H9 (cell line): ENCODE data around the gene MICAL2. TPM values are rescaled to one million over a fixed set of nuclear protein-coding genes. Genes with fewer than 3 reads are reported as not detected.

Source experiments
- DNase-seq: peaks from one replicate; pipeline ENCODE4 v3.0.0-alpha.2; 2017
- H2AFZ ChIP-seq: one replicate; pipeline ENCODE4 v1.6.1; 2013; ENCODE audit warnings: mild to moderate bottlenecking, low read length, control low read depth, moderate library complexity
- H2AK5ac ChIP-seq: 2 replicates; pipeline ENCODE4 v1.6.1; 2013; ENCODE audit warnings: low read length, control low read depth, mixed read lengths; ENCODE audit not compliant: insufficient read length
- H2BK120ac ChIP-seq: one replicate; pipeline ENCODE4 v1.6.1; 2013; ENCODE audit warnings: low read depth, mild to moderate bottlenecking, low read length, control low read depth, inconsistent platforms; ENCODE audit not compliant: poor library complexity, severe bottlenecking
- H2BK12ac ChIP-seq: 2 replicates; pipeline ENCODE4 v1.6.1; 2013; ENCODE audit warnings: low read length, control low read depth, mixed read lengths, low read depth; ENCODE audit not compliant: insufficient read length
- H2BK15ac ChIP-seq: 2 replicates; pipeline ENCODE4 v1.6.1; 2013; ENCODE audit warnings: low read depth, low read length, control low read depth
- H2BK20ac ChIP-seq: one replicate; pipeline ENCODE4 v1.6.1; 2013; ENCODE audit warnings: low read depth, mild to moderate bottlenecking, low read length, control low read depth, inconsistent platforms; ENCODE audit not compliant: poor library complexity, severe bottlenecking
- H2BK5ac ChIP-seq: 2 replicates; pipeline ENCODE4 v1.6.1; 2013; ENCODE audit warnings: low read length, control low read depth, mixed read lengths; ENCODE audit not compliant: insufficient read length
- H3K14ac ChIP-seq: 2 replicates; pipeline ENCODE4 v1.6.1; 2013; ENCODE audit warnings: low read length, control low read depth; ENCODE audit not compliant: insufficient read depth
- H3K18ac ChIP-seq: 2 replicates; pipeline ENCODE4 v1.6.1; 2013; ENCODE audit warnings: low read depth, mild to moderate bottlenecking, mixed read lengths, low read length, control low read depth; ENCODE audit not compliant: insufficient read length
- H3K23ac ChIP-seq: 2 replicates; pipeline ENCODE4 v1.6.1; 2013; ENCODE audit warnings: low read length, control low read depth, mixed read lengths, low read depth; ENCODE audit not compliant: insufficient read length
- H3K23me2 ChIP-seq: 2 replicates; pipeline ENCODE4 v1.6.1; 2013; ENCODE audit warnings: low read depth, mild to moderate bottlenecking, mixed read lengths, low read length, control low read depth; ENCODE audit not compliant: insufficient read length, poor library complexity, severe bottlenecking
- H3K27ac ChIP-seq: 2 replicates; pipeline ENCODE4 v1.5.1; 2013; ENCODE audit warnings: low read length, control low read depth, mixed read lengths, low read depth; ENCODE audit not compliant: insufficient read length
- H3K27me3 ChIP-seq: 2 replicates; pipeline ENCODE4 v1.6.1; 2013; ENCODE audit warnings: low read length, control low read depth, inconsistent platforms; ENCODE audit not compliant: insufficient read depth
- H3K4ac ChIP-seq: 2 replicates; pipeline ENCODE4 v1.6.1; 2013; ENCODE audit warnings: low read depth, mild to moderate bottlenecking, control low read depth, inconsistent platforms, low read length, moderate library complexity
- H3K4me1 ChIP-seq: 2 replicates; pipeline ENCODE4 v1.6.1; 2013; ENCODE audit warnings: low read length, control low read depth, inconsistent platforms; ENCODE audit not compliant: insufficient read depth
- H3K4me2 ChIP-seq: 2 replicates; pipeline ENCODE4 v1.6.1; 2013; ENCODE audit warnings: low read length, control low read depth, mixed read lengths; ENCODE audit not compliant: insufficient read length, insufficient read depth
- H3K56ac ChIP-seq: 2 replicates; pipeline ENCODE4 v1.6.1; 2013; ENCODE audit warnings: low read depth, mild to moderate bottlenecking, mixed read lengths, low read length, control low read depth; ENCODE audit not compliant: insufficient read length
- H3K79me1 ChIP-seq: 2 replicates; pipeline ENCODE4 v1.6.1; 2013; ENCODE audit warnings: low read depth, mild to moderate bottlenecking, moderate library complexity, low read length, control low read depth, inconsistent platforms; ENCODE audit not compliant: insufficient read depth, poor library complexity, severe bottlenecking
- H3K79me2 ChIP-seq: 2 replicates; pipeline ENCODE4 v1.6.1; 2013; ENCODE audit warnings: low read length, control low read depth, inconsistent platforms; ENCODE audit not compliant: insufficient read depth
- H3K9ac ChIP-seq: 2 replicates; pipeline ENCODE4 v1.6.1; 2013; ENCODE audit warnings: low read length, control low read depth, mixed read lengths; ENCODE audit not compliant: insufficient read length; ENCODE audit errors: extremely low read depth
- H3K9me3 ChIP-seq: one replicate; pipeline ENCODE4 v1.6.1; 2013; ENCODE audit warnings: low read depth, low read length, inconsistent platforms; ENCODE audit not compliant: control insufficient read depth
- H3T11ph ChIP-seq: one replicate; pipeline ENCODE4 v1.6.1; 2013; ENCODE audit warnings: mild to moderate bottlenecking, low read length, control low read depth, inconsistent platforms
- H4K20me1 ChIP-seq: one replicate; pipeline ENCODE4 v1.6.1; 2013; ENCODE audit not compliant: control insufficient read depth, insufficient read length, insufficient read depth
- H4K5ac ChIP-seq: 2 replicates; pipeline ENCODE4 v1.6.1; 2013; ENCODE audit warnings: low read depth, mild to moderate bottlenecking, mixed read lengths, low read length, control low read depth; ENCODE audit not compliant: insufficient read length
- H4K8ac ChIP-seq: replicated peaks from 2 replicates; pipeline ENCODE4 v1.6.1; 2013; ENCODE audit warnings: low read length, control low read depth, mixed read lengths, low read depth; ENCODE audit not compliant: insufficient read length
- H4K91ac ChIP-seq: 2 replicates; pipeline ENCODE4 v1.6.1; 2013; ENCODE audit warnings: low read depth, mild to moderate bottlenecking, moderate library complexity, mixed read lengths, low read length, control low read depth; ENCODE audit not compliant: insufficient read length
- H3K27ac Mint-ChIP-seq, 3 experiments: 2 replicates in 2 of 3; 3 replicates in 1 of 3; pipeline ENCODE4 v1.8.0; 2020 to 2021; ENCODE audit warnings: mixed read lengths in 3 of 3, mild to moderate bottlenecking in 1 of 3, moderate library complexity in 1 of 3
- H3K27me3 Mint-ChIP-seq: 2 replicates; pipeline ENCODE4 v1.8.0; 2021; ENCODE audit warnings: low read depth, mild to moderate bottlenecking, moderate library complexity, mixed read lengths
- H3K36me3 Mint-ChIP-seq, 3 experiments: 2 replicates in 2 of 3; 3 replicates in 1 of 3; pipeline ENCODE4 v1.8.0; 2020 to 2021; ENCODE audit warnings: low read depth in 3 of 3, mixed read lengths in 3 of 3; ENCODE audit not compliant: insufficient read depth in 1 of 3
- H3K4me1 Mint-ChIP-seq, 2 experiments: 2 replicates each; pipeline ENCODE4 v1.8.0; 2020; ENCODE audit warnings: mixed read lengths in 2 of 2
- H3K4me3 Mint-ChIP-seq, 2 experiments: 2 replicates in 1 of 2; 3 replicates in 1 of 2; pipeline ENCODE4 v1.8.0; 2020 to 2021; ENCODE audit warnings: mild to moderate bottlenecking in 2 of 2, mixed read lengths in 2 of 2, moderate library complexity in 1 of 2
- H3K9me3 Mint-ChIP-seq, 2 experiments: 2 replicates in 1 of 2; 3 replicates in 1 of 2; pipeline ENCODE4 v1.8.0; 2020; ENCODE audit warnings: mild to moderate bottlenecking in 2 of 2, mixed read lengths in 2 of 2, moderate library complexity in 1 of 2
- CTCF ChIP-seq: fragments of 200-600 bp; sonication (generic); conservative IDR thresholded peaks from 3 replicates; pipeline ENCODE4 v1.8.0; 2021; ENCODE audit warnings: antibody characterized with exemption, mild to moderate bottlenecking
- WGBS: extraction: QIAGEN DNeasy Blood & Tissue Kit; methylation state at CpG from one replicate; pipeline ENCODE4 v1.1.7; 2013; ENCODE audit warnings: missing lambda C conversion rate, low lambda C conversion rate, mixed read lengths; ENCODE audit not compliant: insufficient read length; ENCODE audit errors: extremely low coverage; 5-methylcytosine and 5-hydroxymethylcytosine counted together
- total RNA-seq: library from RNA; stranded (reverse); gene quantifications from 2 replicates; pipeline ENCODE4 v1.2.1, GENCODE V29; 2021

The MICAL2 gene
- total RNA-seq, 1 experiment from 2014 or later = 4.7 TPM

DNA sequence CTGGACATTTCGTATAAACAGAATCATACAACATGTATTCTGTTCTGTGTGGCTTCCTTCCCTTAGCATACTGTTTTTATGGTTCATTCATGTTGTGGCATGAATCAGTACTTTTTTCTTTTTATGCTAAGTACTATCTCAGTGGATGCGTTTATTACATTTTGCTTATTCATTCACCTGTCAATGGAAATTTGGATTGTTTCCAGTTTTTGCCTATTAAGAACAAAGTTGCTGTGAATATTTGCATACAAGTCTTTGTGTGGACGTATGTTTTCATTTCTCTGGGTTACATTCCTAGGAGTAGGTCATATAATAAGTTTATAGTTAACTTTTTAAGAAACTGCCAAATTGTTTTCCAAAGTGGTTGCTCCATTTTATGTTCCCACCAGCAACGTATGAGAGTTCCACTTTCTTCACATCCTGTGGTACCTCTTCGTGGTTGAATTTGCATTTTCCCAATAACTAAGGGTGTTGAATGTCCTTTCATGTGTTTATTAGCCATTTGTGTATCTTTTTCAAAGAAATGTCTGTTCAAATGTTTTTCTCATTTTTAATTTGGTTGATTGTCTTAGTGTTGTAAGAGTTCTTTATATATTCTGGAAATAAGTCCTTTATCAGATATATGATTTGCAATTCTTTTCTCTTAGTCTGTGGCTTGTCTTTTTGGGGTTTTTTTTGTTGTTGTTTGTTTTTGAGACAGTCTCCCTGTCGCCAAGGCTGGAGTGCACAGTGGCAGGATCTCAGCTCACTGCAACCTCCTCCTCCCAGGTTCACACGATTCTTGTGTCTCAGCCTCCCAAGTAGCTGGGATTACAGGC, 46.0 kb upstream of the MICAL2 start:
- WGBS = no CpG with 5 or more reads among the region's 7 CpGs
- Mint-ChIP-seq H3K36me3 (no peaks in the 10 kb centered on the region; a peak in 3 of 7 replicates), H3K27ac (no peak overlapping the region), H3K27me3 (no peaks in the 10 kb centered on the region; the same call in 1 of the 2 replicates), H3K4me1 (peaks cover 22 to 25% of the 10 kb centered on the region in 2 experiments), H3K9me3 (peaks cover 4% of the 10 kb centered on the region in 2 experiments; a peak in 2 of 5 replicates), H3K4me3 (no peak overlapping the region)
- H3K23ac ChIP-seq = no peak overlapping the region
- H3K23me2 ChIP-seq = no peaks in the 10 kb centered on the region
- H2AK5ac ChIP-seq = no peak overlapping the region
- TF ChIP-seq CTCF = no peak
- no peaks in the 10 kb centered on the region; the same call in 1 of the 2 replicates for H3K4me1 ChIP-seq
- no peak overlapping the region for H3K9ac ChIP-seq
- H3K9me3 ChIP-seq = no peaks in the 10 kb centered on the region
- DNase-seq = no peak
- no peak overlapping the region for H2BK15ac ChIP-seq
- no peak overlapping the region for H3K4me2 ChIP-seq
- H3K79me1 ChIP-seq = no peaks in the 10 kb centered on the region
- no peaks in the 10 kb centered on the region for H3K79me2 ChIP-seq
- no peak overlapping the region for H2BK12ac ChIP-seq
- no peak overlapping the region for H3K14ac ChIP-seq
- no peak overlapping the region for H2BK120ac ChIP-seq
- no peaks in the 10 kb centered on the region for H4K20me1 ChIP-seq
- H3T11ph ChIP-seq = no peak overlapping the region
- H4K8ac ChIP-seq = no peak overlapping the region
- H3K27ac ChIP-seq = no peak overlapping the region
- no peak overlapping the region for H4K91ac ChIP-seq
- H4K5ac ChIP-seq = no peak overlapping the region
- no peaks in the 10 kb centered on the region for H3K27me3 ChIP-seq
- no peak overlapping the region for H2BK20ac ChIP-seq
- H3K56ac ChIP-seq = no peak overlapping the region
- no peak overlapping the region for H2BK5ac ChIP-seq
- no peak overlapping the region for H3K4ac ChIP-seq
- no peak overlapping the region for H3K18ac ChIP-seq
- H2AFZ ChIP-seq = no peak overlapping the region
